Activated CD4-positive, alpha-beta T cell treated with anti-CD3 and anti-CD28 coated beads, Interleukin-2, amount 50 U/mL, for 1 hour (primary cell): ENCODE results near the gene FOXK2.

Source experiments
- DNase-seq: peaks from one replicate; pipeline ENCODE4 v3.0.0-alpha.2; 2020

FOXK2 gene

DNA sequence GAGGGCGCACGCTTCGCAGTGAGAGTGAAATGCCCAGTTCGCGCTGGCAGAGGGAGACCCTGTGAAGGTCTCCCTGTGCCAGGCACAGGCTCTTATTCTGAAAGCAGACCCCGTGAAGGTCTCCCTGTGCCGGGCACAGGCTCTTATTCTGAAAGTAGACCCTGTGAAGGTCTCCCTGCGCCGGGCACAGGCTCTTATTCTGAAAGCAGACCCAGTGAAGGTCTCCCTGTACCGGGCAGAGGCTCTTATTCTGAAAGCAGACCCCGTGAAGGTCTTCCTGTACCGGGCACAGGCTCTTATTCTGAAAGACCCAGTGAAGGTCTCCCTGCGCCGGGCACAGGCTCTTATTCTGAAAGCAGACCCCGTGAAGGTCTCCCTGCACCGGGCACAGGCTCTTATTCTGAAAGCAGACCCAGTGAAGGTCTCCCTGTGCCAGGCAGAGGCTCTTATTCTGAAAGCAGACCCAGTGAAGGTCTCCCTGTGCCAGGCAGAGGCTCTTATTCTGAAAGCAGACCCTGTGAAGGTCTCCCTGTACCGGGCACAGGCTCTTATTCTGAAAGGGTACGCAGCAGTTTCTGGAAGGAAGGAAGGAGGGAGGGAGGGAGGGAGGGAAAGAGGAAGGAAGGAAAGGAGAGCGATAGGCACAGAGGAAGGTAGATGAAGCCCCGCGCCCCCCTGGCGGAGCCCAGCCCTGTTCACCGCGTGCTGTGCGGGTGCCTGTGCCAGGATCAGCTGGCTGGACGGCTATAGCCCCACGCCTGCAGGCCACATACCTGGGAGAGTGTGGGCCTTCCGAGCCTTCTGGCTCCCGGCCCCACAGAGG is 73.4 kb downstream of the FOXK2 start:
- DNase-seq: peak; percentile 52

- DNase-seq: no peak
Observed at GRCh38 chr17:82593590-82594087, 74.1 kb downstream of the FOXK2 start.

- no peak for DNase-seq
Observed at GRCh38 chr17:82594571-82594970, 75.0 kb downstream of the FOXK2 start.

GRCh38 chr17:82595893-82596292 is 76.4 kb downstream of the FOXK2 start:
- no peak for DNase-seq

GRCh38 chr17:82596296-82596695 is 76.8 kb downstream of the FOXK2 start:
- DNase-seq: no peak

DNA sequence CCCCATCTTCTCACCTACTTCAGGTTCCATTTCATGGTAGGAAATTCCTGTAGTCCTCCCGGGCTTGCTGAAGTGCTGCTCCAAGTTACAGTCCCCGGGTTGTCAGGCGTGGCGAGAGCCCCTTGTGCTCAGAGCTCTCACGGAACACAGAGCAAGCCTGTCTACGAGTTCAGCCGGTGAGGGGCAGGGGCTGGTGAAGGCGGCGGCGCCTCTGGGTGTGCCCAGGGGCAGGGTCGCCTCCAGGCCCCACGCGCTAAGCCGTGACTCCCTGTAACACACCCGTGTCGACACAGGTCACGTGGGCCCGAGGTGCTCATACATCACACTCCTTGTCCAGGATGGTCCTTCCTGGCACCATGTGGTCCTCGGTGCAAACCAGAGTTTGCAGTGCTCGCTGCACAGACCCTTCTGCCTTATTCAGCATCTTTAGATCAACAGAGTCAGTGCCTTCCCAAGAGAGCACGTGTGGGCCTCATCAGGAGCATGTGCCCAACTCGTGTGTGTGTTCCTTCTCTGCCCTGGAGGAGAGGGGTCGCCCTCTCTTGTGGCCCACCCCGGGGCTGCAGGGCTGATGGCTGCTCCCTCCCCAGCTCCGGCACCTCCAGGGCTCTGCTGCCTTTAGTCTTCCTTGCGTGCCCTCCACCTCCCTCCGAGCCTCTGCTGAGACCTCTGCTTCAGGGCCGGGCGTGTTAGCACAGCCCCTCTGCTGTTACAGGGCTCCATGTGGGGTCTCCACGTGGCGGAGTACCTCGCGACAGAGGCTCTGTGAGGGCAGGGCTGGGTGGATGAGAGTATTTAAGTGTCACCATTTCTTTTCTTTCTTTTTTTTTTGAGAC is 77.5 kb downstream of the FOXK2 start:
- DNase-seq: no peak

DNA sequence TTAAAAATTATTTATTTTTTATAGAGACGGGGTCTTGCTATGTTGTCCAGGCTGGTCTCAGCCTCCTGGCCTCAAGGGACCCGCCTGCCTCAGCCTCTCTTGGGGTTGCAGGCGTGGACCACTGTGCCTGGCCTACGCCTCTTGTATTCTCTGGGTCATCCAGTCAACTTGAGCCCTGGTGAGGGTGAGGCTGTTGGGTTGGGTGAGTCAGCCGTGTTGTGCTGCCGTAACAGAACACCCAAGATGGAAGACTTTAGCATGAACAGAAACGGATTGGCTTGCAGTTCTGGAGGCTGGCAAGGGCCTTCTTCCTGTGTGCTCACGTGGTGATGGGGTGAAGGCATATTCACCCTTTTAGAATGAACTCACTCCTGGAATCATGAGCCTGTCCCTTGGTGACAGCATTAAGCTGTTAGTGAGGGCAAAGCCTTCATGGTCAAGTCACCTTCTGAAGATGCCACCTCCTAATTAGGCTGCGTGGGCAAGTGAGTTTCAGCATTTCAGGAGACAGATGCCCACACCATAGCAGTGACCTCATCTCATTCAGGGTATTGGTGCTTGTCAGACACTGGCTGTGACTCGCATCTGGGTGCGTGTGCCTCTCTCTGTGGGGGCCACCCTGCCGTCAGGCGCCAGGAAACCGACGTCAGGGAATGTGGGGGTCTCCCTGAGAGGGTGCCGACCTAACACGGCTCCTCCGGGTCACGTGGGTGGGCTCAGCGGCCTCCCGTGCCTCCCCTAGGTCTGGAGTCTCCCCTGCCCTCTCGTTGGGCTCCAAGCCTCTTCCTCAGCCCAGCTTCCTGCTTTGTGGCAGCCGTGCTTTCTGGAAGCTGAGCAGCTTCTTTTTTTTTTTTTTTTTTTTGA is 79.0 kb downstream of the FOXK2 start:
- DNase-seq: no peak

DNA sequence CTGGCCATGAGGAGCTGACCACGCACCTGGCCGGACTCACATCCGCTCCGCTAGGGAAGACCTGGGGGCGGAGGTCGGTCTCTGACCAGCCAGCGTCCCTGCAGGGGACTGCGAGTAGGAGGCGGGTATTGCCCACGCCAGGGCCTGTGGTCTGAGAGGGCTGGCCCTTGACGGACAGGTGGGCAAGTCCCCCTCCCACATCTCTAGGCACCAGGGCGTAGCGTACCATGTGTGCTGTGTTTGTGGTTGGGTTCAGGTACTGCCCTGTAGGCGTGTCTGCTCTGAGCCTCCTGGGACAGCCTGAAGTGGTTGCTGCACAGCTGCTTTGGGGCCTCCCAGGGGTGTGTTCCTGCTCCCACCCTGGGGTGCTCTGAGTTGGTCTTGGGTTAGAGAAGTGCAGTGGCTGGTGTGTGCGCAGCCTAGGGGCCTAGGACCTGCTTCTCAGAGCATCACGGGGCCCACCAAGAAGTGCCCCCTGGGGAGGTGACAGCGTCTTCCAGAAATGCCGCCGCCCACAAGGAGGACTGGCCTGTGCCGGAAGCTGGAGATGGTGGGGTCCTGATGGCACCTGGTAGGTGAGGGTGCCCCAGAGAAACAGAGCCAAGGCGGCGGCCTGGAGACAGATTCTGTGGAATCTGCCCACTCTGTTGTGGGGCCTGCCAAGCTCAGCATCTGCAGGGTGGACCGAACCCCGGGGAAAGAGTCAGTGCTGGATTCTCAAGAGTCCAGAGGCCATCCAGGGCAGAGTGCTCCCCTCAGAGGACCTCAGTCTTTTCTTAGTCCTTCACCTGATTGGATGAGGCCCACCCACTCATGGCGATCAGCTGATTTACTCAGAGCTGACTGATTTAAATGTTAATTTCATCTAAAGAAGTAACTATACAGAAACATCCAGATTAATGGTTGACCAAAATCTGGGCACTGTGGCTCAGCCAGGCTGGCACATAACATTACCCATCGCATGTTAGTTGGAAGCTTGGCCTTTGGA is 80.4 kb downstream of the FOXK2 start:
- DNase-seq: no peak

DNA sequence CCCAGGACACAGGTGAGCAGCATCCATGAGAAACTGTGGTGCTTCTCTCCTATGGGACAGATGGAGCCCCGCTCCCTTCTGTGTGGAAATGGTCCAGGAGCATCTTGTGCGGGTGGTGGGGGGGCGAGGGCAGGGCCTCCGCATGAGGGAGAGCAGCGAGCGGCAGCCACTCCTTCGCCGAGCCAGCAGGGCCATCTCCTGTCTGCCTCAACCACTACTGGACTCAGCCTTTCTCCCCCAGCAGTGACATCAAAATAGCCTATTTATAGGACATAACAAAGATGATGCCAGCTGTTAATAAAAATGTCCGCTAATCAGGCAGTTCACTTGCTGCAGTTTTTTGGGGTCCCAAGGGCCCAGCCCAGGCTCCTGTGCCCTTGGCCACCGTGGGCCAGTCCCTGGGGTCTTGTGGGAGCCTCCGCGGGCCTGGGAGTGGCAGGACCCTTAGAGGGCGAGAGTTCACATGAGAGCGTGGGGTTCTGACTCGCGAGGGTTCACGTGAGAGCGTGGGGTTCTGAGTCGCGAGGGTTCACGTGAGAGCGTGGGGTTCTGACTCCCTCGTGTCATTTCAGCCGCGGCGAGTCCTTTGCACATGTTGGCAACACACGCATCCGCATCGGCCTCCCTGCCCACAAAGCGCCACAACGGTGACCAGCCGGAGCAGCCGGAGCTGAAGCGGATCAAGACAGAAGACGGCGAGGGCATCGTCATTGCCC is 81.4 kb downstream of the FOXK2 start:
- no peak for DNase-seq

DNA sequence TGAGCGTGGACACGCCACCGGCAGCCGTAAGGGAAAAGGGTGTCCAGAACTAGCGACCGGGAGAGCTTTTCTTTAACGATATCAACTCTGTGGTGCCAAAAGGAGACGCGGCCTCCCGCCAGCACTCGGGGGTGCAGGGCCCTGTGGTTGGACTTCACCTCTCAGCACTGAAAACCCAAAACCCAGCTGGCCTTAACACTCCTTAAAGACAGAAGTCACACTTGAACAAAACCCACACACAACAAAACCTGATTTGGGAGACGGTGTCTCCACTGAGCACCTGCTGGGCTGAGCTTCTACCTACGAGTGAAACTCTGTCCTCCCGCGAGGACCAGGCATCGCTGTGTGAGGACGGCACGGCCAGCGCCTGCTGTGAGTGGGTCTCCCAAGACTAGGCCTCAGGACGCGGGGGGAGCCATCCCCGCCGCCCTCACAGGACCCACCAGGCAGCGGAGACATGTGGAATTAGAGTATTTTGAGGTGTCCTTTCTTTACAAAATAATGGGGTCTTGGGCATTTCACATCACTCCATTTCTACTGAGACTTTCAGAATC is 82.0 kb downstream of the FOXK2 start:
- no peak for DNase-seq

GRCh38 chr17:82602487-82602886 is 83.0 kb downstream of the FOXK2 start:
- no peak for DNase-seq

- DNase-seq: no peak
Observed at GRCh38 chr17:82602986-82603710, 83.6 kb downstream of the FOXK2 start.

GRCh38 chr17:82603981-82604448 is 84.5 kb downstream of the FOXK2 start:
- DNase-seq: no peak

DNA sequence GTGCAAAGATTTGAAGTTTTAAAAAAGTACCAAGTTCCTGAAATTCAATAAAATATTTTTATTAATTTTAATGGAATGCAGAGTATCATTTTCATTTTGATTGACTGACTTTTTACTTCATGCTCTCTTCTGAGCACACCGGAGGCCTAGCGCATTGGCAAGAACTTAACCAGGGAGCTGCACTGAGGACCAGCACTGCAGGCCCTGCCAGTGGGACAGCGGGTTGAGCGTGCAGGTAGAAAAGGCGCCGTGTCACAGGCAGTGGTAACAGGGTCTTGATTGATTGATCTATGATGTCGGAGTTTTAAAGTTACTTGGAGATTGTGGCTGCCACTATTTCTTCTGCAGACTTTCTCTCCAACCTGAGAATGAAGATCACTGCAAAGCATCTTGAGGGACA is 85.0 kb downstream of the FOXK2 start:
- DNase-seq: no peak

DNA sequence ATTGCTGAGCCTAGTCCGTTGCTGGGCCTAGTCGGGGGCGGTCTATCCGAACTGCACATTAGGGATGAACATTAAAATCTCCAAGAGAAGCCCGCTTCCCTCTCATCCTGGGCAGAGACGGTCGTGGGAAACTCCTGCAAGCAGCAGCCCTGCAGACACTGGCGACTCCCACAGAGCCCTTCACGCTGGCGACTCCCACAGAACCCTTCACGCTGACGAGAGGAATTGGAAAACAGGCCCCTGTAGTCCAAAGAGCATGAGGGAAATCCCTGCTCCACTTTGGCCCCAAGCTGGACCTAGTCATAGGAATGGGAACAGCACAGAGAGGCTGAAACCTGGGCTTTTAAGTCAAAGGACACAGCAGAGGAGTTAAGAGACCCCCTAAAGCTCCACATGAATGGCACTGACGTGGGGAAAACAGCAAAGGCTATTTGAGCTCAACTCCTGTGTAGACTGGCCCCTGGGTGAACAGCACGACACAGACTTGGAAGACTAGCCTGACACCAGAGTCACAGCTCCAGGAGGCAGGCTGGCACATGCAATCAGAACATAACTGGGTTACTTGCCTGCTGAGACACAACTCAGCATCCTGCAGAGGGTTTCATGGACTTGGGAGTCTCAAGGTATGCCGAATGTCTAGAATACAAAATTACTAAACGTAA is 86.5 kb downstream of the FOXK2 start:
- no peak for DNase-seq

DNA sequence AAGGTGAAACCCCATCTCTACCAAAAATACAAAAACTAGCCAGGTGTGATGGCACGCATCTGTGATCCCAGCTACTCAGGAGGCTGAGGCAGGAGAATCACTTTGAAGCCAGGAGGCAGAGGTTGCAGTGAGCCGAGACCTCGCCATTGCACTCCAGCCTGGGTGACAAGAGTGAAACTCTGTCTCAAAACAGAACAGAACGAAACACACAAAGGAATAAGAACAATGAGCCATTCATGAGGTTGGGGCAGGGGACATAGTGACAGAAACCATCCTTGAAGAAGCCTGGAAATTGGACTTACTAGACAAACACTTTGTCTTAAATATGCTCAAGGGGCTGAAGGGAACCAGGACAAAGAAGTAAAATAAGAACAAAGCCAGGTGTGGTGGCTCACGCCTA is 89.3 kb downstream of the FOXK2 start:
- DNase-seq: no peak

DNA sequence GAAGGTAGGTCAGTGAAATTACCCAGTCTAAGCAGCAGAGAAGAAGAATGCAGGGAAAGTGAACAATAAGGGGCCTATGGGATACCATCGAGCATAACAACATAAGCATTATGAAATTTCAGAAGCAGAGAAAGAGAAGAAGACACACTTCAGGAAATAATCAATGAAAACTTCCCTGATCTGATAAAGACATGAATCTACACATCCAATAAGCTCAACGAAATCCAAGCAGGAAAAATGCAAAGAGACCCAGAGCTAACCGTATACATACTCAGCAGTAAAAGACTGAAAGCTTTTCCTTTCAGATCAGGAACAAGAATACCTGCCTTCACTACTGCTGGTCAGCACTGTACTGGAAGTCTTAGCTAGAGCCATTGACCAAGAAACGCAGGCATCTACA is 90.1 kb downstream of the FOXK2 start:
- DNase-seq: no peak

GRCh38 chr17:82611140-82612058 is 91.9 kb downstream of the FOXK2 start:
- no peak for DNase-seq
